Spleen (tissue), 7 donors: ENCODE results near the gene MN1.

Experiments used
- CTCF ChIP-seq, 11 experiments: fragments of 200-600 bp in 7 of 11; fragments of 450-650 bp in 4 of 11; sonication (generic) in 4 of 11; IDR thresholded peaks in 8 of 11; conservative IDR thresholded peaks in 3 of 11; 1 replicate in 7 of 11; 2 replicates in 4 of 11; pipeline versions ENCODE4 v1.4.0 to v1.8.0; 2016 to 2021; ENCODE audit warnings: antibody characterized with exemption in 11 of 11, inconsistent platforms in 4 of 11, mild to moderate bottlenecking in 1 of 11
- POLR2A ChIP-seq, 3 donors: fragments of 450-650 bp; IDR thresholded peaks; one replicate each; pipeline ENCODE4 v1.5.1; 2017; ENCODE audit warnings: antibody characterized with exemption in 3 of 3, mild to moderate bottlenecking in 1 of 3
- POLR2AphosphoS5 ChIP-seq, 3 donors: sonication (generic); formaldehyde crosslinking; IDR thresholded peaks; one replicate each; pipeline ENCODE4 v1.5.1; 2017; ENCODE audit warnings: antibody characterized with exemption in 3 of 3
- donor health status: DM: no; HTN: no; CAD: no; lungs with moderate emphysema.
- donor health status: DM: no; HTN: no; CAD: no.
- donor health status: DM: no; HTN: no; CAD: no.

- TF ChIP-seq CTCF (IDR thresholded peaks at IDR 0.05 in 8 of 11, conservative IDR thresholded peaks at IDR 0.05 in 3 of 11) (no peak), POLR2A (IDR thresholded peaks at IDR 0.05) (no peak), POLR2AphosphoS5 (IDR thresholded peaks at IDR 0.05) (no peak)
Measured at GRCh38 chr22:27731621-27732020, 69.9 kb downstream of the MN1 start.
